ENCODE measurements around the gene DRC3.

The DRC3 gene

DNA sequence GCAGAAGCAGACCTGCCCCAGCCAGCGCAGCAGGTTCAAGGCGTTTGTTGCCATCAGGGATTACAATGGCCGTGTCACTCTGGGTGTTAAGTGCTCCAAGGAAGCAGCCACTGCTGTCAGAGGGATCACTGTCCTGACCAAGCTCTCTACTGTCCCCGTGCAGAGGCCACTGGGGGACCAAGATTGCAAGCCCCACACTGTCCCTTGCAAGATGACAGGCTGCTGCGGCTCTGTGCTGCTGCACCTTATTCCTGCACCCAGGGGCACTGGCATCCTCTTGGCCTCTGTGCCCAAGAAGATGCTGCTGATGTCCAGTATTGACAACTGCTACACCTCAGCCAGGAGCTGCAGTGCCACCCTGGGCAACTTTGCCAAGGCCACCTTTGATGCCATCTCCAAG is 38.6 kb downstream of the DRC3 start:
- Histone ChIP-seq H3K9me3 (ENCODE audit: insufficient read depth, low read depth, low read length) (no peaks in the 10 kb centered on the region), H3K4me2 (ENCODE audit: low read depth, low read length, poor library complexity, severe bottlenecking) (no peak overlapping the region), H4K20me1 (ENCODE audit: insufficient read depth, low read length, poor library complexity, severe bottlenecking) (no peaks in the 10 kb centered on the region), H3K4me1 (ENCODE audit: insufficient read depth, low read length, poor library complexity, severe bottlenecking) (no peaks in the 10 kb centered on the region), H3K9me2 (replicated peaks; ENCODE audit: low read depth, low read length) (no peaks in the 10 kb centered on the region), H3K27me3 (ENCODE audit: insufficient read depth, low read length, poor library complexity, severe bottlenecking) (no peaks in the 10 kb centered on the region), H3K36me3 (ENCODE audit: insufficient read depth, low read length) (no peaks in the 10 kb centered on the region; the same call in 1 of the 2 replicates), H3F3A (ENCODE audit: low read depth) (no peaks in the 10 kb centered on the region), H3K9ac (ENCODE audit: low read depth, low read length, poor library complexity, severe bottlenecking) (no peak overlapping the region), H3K79me2 (ENCODE audit: insufficient read depth, low read length) (no peaks in the 10 kb centered on the region), H3K4me3 (ENCODE audit: low read length, poor library complexity, severe bottlenecking) (no peak overlapping the region), H2AFZ (ENCODE audit: low read length) (no peak overlapping the region)
- no peak for TF ChIP-seq EZH2phosphoT487 (IDR thresholded peaks at IDR 0.05; ENCODE audit: borderline replicate concordance)

GRCh38 chr17:18014006-18014405 is 41.3 kb downstream of the DRC3 start:
- H3K9me2 ChIP-seq (replicated peaks; ENCODE audit: low read depth, low read length) = no peaks in the 10 kb centered on the region
- TF ChIP-seq, protein P1, sequence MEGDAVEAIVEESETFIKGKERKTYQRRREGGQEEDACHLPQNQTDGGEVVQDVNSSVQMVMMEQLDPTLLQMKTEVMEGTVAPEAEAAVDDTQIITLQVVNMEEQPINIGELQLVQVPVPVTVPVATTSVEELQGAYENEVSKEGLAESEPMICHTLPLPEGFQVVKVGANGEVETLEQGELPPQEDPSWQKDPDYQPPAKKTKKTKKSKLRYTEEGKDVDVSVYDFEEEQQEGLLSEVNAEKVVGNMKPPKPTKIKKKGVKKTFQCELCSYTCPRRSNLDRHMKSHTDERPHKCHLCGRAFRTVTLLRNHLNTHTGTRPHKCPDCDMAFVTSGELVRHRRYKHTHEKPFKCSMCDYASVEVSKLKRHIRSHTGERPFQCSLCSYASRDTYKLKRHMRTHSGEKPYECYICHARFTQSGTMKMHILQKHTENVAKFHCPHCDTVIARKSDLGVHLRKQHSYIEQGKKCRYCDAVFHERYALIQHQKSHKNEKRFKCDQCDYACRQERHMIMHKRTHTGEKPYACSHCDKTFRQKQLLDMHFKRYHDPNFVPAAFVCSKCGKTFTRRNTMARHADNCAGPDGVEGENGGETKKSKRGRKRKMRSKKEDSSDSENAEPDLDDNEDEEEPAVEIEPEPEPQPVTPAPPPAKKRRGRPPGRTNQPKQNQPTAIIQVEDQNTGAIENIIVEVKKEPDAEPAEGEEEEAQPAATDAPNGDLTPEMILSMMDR (conservative IDR thresholded peaks at IDR 0.05; ENCODE audit: low read length) = no peak
- TF ChIP-seq EZH2phosphoT487 (IDR thresholded peaks at IDR 0.05; ENCODE audit: borderline replicate concordance) = no peak
- no peak overlapping the region for H2AFZ ChIP-seq (ENCODE audit: low read length)
- H3F3A ChIP-seq (ENCODE audit: low read depth) = no peaks in the 10 kb centered on the region
- no peaks in the 10 kb centered on the region for H3K4me1 ChIP-seq (ENCODE audit: insufficient read depth, low read length, poor library complexity, severe bottlenecking)
- no peak overlapping the region for H3K9ac ChIP-seq (ENCODE audit: low read depth, low read length, poor library complexity, severe bottlenecking)
- H3K4me2 ChIP-seq (ENCODE audit: low read depth, low read length, poor library complexity, severe bottlenecking) = no peak overlapping the region
- no peaks in the 10 kb centered on the region for H3K27me3 ChIP-seq (ENCODE audit: insufficient read depth, low read length, poor library complexity, severe bottlenecking)
- no peaks in the 10 kb centered on the region for H3K79me2 ChIP-seq (ENCODE audit: insufficient read depth, low read length)
- H3K9me3 ChIP-seq (ENCODE audit: insufficient read depth, low read depth, low read length) = no peaks in the 10 kb centered on the region
- no peaks in the 10 kb centered on the region for H4K20me1 ChIP-seq (ENCODE audit: insufficient read depth, low read length, poor library complexity, severe bottlenecking)
- H3K4me3 ChIP-seq (ENCODE audit: low read length, poor library complexity, severe bottlenecking) = no peak overlapping the region
- H3K36me3 ChIP-seq (ENCODE audit: insufficient read depth, low read length) = peaks cover 4% of the 10 kb centered on the region; the same call in 1 of the 2 replicates

GRCh38 chr17:18015593-18015992 is 42.9 kb downstream of the DRC3 start:
- H3K36me3 ChIP-seq (ENCODE audit: insufficient read depth, low read length) = peaks cover 4% of the 10 kb centered on the region; the same call in 1 of the 2 replicates
- H3K4me2 ChIP-seq (ENCODE audit: low read depth, low read length, poor library complexity, severe bottlenecking) = no peak overlapping the region
- H3K9me2 ChIP-seq (replicated peaks; ENCODE audit: low read depth, low read length) = no peaks in the 10 kb centered on the region
- H3F3A ChIP-seq (ENCODE audit: low read depth) = no peaks in the 10 kb centered on the region
- H3K4me1 ChIP-seq (ENCODE audit: insufficient read depth, low read length, poor library complexity, severe bottlenecking) = no peaks in the 10 kb centered on the region
- H3K9me3 ChIP-seq (ENCODE audit: insufficient read depth, low read depth, low read length) = no peaks in the 10 kb centered on the region
- TF ChIP-seq, protein P1 (conservative IDR thresholded peaks at IDR 0.05; ENCODE audit: low read length) = no peak
- no peak for TF ChIP-seq EZH2phosphoT487 (IDR thresholded peaks at IDR 0.05; ENCODE audit: borderline replicate concordance)
- no peaks in the 10 kb centered on the region for H4K20me1 ChIP-seq (ENCODE audit: insufficient read depth, low read length, poor library complexity, severe bottlenecking)
- no peak overlapping the region for H3K9ac ChIP-seq (ENCODE audit: low read depth, low read length, poor library complexity, severe bottlenecking)
- H3K4me3 ChIP-seq (ENCODE audit: low read length, poor library complexity, severe bottlenecking) = no peak overlapping the region
- H3K79me2 ChIP-seq (ENCODE audit: insufficient read depth, low read length) = no peaks in the 10 kb centered on the region
- H3K27me3 ChIP-seq (ENCODE audit: insufficient read depth, low read length, poor library complexity, severe bottlenecking) = no peaks in the 10 kb centered on the region
- no peak overlapping the region for H2AFZ ChIP-seq (ENCODE audit: low read length)

DNA sequence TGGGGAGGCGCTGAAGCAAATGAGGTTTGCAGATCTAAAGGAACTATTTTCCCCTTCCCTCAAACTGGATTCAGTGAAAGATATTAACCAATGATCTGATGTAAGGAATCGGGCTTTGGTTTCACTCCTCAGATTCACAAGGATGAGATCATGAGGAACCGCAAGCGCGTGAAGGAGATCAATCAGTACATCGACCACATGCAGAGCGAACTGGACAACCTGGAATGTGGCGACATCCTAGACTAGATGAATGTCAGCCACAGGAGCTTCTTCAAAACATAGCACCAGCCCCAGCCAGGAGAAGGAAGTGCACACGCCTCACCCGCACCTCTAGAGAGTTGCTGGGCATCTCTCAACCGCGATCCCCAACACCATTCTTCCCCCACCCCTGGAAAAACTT is 43.8 kb downstream of the DRC3 start:
- H3F3A ChIP-seq (ENCODE audit: low read depth) = no peaks in the 10 kb centered on the region
- H3K9me3 ChIP-seq (ENCODE audit: insufficient read depth, low read depth, low read length) = no peaks in the 10 kb centered on the region
- H3K4me3 ChIP-seq (ENCODE audit: low read length, poor library complexity, severe bottlenecking) = no peak overlapping the region
- no peak overlapping the region for H3K4me2 ChIP-seq (ENCODE audit: low read depth, low read length, poor library complexity, severe bottlenecking)
- H3K9ac ChIP-seq (ENCODE audit: low read depth, low read length, poor library complexity, severe bottlenecking) = no peak overlapping the region
- no peaks in the 10 kb centered on the region for H4K20me1 ChIP-seq (ENCODE audit: insufficient read depth, low read length, poor library complexity, severe bottlenecking)
- no peaks in the 10 kb centered on the region for H3K4me1 ChIP-seq (ENCODE audit: insufficient read depth, low read length, poor library complexity, severe bottlenecking)
- TF ChIP-seq, protein P1 (conservative IDR thresholded peaks at IDR 0.05; ENCODE audit: low read length) = no peak
- TF ChIP-seq EZH2phosphoT487 (IDR thresholded peaks at IDR 0.05; ENCODE audit: borderline replicate concordance) = no peak
- H3K36me3 ChIP-seq (ENCODE audit: insufficient read depth, low read length) = peaks cover 6% of the 10 kb centered on the region; the same call in 1 of the 2 replicates
- H3K9me2 ChIP-seq (replicated peaks; ENCODE audit: low read depth, low read length) = no peaks in the 10 kb centered on the region
- no peaks in the 10 kb centered on the region for H3K27me3 ChIP-seq (ENCODE audit: insufficient read depth, low read length, poor library complexity, severe bottlenecking)
- H2AFZ ChIP-seq (ENCODE audit: low read length) = no peak overlapping the region
- H3K79me2 ChIP-seq (ENCODE audit: insufficient read depth, low read length) = no peaks in the 10 kb centered on the region

Data from Loucy (cell line).